ENCODE results near the gene NPB.

- TF ChIP-seq POLR2A (IDR thresholded peaks at IDR 0.05; ENCODE audit: low read depth, low read length), result no peak
- no peak for TF ChIP-seq TAF1 (IDR thresholded peaks at IDR 0.05; ENCODE audit: borderline replicate concordance, low read depth, low read length)
- TF ChIP-seq POLR2AphosphoS5 (IDR thresholded peaks at IDR 0.05; ENCODE audit: low read depth, low read length), result no peak
Observed at GRCh38 chr17:81884520-81884919, 17.5 kb upstream of the NPB start.
